RPMI8226 (cell line): Measurements from ENCODE around the gene PPP2R2B.
"Not testable (repeated sequence)": the region's sequence is repeated elsewhere in the genome, so short reads cannot be mapped to it uniquely, and the experiment has no call there.

Experiments
- DNase-seq: peaks from one replicate; pipeline ENCODE4 v3.0.0-alpha.2; 2015

Gene PPP2R2B

GRCh38 chr5:146641941-146642340, 236.6 kb downstream of the PPP2R2B start:
- DNase-seq, result no peak

GRCh38 chr5:146640285-146640896, 238.2 kb downstream of the PPP2R2B start:
- DNase-seq, result no peak

GRCh38 chr5:146635443-146635842, 243.1 kb downstream of the PPP2R2B start:
- no peak for DNase-seq

DNA sequence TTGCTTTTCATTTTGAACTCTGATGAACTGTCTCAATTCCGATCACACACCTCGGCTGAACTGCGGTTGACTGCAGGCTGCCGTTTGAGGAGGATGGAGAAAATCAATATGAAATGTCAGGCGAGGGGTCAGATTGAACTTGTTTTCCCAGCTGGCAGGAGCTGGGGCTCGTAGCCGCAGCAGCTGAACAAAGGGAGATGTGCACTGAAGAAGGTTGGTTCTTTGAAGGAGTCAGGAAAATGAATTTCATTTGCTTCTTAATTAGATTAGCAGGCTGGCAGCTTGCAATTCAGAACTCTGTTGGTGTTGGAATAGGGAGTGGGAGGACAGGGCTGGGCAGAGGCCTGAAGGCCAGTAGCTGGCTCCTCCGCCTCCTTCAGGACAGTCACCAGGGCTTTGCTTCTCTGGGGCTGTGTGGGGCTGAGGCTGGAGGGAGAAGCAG, 245.2 kb downstream of the PPP2R2B start:
- DNase-seq, result no peak

DNA sequence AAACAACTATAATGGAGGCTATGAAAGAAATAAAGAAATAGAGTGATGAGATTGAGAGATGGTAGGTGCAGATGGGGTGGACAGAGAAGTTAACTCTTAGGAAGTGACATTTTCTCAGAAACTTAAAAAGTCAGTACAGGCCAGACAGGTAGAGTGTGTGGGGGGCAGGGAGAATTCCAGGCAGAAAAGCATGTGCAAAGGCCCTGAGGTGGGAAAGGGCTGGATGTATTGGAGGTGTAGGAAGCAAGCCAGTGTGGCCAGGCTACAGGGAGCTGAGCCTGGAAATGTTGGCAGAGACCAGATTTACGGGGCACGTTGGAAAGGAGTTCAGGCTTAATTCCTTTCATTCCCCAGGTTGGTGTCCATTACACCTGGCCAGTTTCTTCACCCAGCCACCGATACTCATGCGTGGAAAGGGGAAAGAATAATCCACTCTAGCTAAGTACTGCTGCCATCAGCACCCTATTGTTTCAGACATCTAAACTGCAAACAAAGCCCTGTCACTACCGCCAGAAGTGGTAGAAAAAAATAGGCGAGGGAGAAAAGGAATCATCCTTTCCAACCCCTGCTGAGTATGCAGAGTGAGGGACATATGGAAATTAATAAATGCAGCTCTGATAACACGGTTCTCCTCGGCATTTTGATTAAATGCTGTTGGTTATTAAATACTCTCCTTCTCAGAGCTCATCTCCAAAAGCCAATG, 245.8 kb downstream of the PPP2R2B start:
- DNase-seq, result no peak

DNA sequence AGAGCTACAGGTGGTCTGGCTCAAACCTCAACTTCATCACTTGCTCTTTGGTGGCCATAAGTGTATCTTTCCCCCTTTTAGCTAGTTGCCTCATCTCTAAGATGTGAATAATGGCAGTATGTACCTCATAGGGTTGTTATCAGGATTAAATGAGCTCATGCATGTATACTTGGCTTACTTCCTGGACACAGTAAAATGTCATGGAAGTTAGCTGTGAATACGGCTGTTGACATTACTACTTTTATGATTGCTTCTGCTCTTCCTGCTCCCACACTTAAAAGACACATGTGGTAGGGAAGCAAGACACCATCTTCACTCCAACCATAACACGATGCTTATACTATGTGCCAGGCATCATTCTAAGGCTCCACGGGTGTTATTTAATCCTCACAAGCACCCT, 248.1 kb downstream of the PPP2R2B start:
- no peak for DNase-seq

DNA sequence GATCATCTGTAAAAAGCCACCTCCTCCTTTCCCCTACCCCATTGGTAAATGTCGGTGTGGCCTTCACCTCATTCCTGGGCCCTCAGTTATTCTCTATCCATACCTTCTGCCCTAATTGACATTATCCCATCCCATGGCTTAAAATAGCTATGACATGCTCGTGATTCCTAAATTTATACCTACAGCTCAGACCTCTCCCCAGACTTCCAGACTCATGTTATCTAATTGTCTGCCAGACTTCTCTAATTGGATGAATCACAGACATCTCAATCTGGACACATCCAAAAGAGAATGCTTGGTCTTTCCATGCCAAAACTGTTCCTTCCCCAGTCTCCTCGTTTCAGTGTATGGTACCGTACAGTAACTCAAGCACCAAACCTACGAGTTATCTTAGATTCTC, 249.6 kb downstream of the PPP2R2B start:
- no peak for DNase-seq

DNA sequence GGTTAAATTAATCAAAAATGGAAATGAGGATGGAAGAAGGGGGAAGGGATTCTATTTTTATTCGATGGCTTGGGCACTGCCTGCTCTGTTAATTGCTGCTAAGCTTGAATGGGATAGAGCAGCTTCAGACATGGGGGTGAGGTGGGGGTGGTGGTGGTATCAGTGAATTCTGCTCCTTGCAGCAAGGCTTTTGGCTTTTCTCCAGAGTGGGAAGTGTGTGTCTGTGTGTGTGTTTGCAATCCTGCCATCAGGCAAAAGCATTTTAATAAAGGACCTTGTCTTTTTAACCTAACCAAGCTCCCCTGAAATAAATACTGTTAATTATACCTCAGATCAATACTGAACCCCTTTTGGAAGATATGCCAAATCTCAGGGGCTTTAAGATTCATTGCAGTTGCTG, 251.6 kb downstream of the PPP2R2B start:
- no peak for DNase-seq

DNA sequence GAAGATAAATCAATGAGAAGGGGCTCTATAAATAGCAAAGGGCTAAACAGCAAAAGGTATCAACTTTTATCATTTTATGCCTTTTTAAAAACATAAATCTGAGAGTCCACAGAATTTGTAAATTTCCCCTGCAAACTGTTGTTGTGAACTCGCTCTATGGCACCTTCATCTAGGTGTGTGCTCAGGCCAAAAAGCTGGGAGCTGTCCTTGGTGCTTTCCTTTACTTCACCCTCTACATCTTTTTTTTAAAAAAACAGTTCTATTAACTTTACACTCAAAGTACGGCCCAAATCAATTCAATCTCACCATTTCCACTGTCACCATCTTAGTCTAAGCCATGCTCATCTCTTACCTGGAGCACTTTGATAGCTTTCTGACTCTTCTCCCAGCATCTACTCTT, 254.4 kb downstream of the PPP2R2B start:
- no peak for DNase-seq

DNA sequence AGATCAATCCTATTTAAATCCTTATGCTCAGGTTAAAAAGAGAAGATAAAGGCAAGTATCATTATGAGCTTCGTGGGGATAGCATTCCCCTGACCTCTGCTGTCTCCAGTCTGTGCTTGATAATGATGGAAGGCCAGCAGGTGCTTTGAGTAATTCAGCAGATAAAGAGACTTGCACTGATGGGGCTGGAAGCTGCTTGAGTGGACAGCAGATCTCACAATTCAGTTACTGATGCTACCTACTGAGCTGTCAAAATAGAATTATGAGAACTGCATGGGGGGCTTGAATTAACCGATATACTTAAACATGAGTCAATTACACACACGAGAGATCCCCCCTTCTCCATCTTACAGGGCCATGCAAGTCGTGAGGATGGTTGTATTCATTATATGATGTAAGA, 254.9 kb downstream of the PPP2R2B start:
- no peak for DNase-seq

GRCh38 chr5:146623009-146623408, 255.5 kb downstream of the PPP2R2B start:
- DNase-seq, result no peak

GRCh38 chr5:146622391-146622790, 256.2 kb downstream of the PPP2R2B start:
- no peak for DNase-seq

DNA sequence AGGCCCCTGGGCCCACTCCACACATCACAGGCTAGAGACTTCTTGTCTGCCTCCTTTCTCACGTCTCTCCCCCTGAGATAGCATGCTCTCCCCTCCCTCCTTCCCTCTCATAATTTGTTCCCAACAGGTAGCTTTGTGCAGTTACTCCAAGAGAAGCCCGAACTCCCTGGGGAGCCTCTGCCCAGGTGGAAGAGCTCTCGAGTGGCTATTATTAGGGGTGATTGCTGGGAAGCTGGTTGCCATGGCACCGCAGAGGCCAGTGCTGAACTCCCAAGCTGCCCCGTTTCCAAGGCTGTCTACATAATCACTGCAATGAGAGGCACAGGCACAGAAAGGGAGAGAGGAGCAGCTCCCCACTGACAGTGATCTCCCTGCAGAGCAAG, 257.9 kb downstream of the PPP2R2B start:
- no peak for DNase-seq

DNA sequence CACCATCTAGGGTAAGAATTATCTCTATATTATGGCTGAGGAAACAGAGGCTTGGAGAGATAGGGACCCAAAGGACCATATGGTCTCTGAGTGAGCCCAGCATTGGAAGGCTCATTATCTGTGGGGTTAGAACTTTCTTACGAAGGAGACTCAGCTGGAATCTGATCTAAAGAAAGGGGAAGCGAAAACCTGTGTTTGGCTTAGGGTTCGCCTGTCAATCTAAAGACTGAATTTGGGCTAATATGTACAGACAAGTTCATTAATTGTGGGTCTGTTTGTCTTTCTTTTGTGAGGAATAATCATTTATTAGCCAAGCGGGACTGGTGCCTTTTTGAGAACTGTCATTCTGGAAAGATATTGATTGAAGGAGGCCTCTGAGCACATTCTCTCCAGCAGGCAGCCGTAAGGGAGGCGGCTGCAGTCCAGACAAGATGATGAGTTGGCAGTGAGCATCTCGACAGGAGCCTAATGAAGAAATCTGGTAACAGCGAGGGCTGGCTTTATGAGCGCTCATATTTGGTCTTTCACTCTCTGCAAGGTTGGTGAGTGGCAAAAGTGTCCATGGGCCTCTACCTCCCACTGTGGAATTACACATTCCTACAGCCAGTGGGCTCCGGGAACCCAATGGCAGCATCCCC, 258.4 kb downstream of the PPP2R2B start:
- peak; percentile 20 for DNase-seq

DNA sequence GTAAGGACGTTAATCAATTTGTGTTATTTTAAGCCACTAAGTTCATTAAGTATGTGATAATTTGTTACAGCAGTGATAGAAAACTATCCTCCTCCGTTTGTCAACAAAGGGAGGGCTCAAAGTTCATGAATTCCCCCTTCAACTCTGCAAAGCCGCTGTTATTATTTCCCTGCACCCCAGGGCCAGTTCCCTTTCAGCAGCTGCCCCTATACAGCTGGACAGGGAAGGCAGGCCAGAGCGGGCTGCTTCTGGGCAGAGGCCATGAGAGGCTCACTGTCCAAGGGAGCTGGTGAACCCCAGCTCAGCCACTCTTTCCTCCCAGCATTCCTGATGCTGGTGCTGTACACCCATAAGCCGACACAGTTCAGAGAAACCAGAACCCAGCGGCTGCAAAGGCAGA, 260.1 kb downstream of the PPP2R2B start:
- no peak for DNase-seq

- not testable (repeated sequence) for DNase-seq
These were observed 268.8 kb downstream of the PPP2R2B start for GRCh38 chr5:146609731-146610130.

GRCh38 chr5:146607659-146608332, 270.8 kb downstream of the PPP2R2B start:
- DNase-seq, result no peak

DNA sequence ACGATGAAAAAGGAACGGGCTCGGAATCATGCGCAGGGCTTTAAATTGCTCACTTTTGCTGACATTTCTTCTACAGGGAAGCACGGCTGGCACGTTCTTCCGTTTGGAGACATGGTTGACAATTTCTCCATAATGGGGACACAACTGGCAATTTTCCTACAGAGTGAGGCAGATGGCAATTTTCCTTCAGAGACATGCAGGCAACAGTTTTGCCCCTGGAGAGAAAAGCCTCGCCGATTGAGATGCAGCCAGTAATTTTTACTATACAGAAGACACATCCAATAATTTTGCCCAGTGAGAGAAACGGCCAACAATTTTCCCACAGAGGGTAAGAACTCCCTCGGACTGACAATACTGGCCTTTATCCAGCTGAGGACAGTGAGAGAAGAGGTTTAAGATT, 271.7 kb downstream of the PPP2R2B start:
- no peak for DNase-seq

GRCh38 chr5:146600376-146600775, 278.2 kb downstream of the PPP2R2B start:
- no peak for DNase-seq

GRCh38 chr5:146599261-146599660, 279.3 kb downstream of the PPP2R2B start:
- no peak for DNase-seq

- DNase-seq, result no peak
These were observed 283.5 kb downstream of the PPP2R2B start for GRCh38 chr5:146595088-146595487.

GRCh38 chr5:146592352-146592751, 286.2 kb downstream of the PPP2R2B start:
- no peak for DNase-seq

GRCh38 chr5:146589028-146589345, 289.6 kb downstream of the PPP2R2B start:
- no peak for DNase-seq
